Liver (tissue), 9 donors: ENCODE results near the gene KYAT1. TPM values are rescaled to one million over a fixed set of nuclear protein-coding genes. Genes with fewer than 3 reads are reported as not detected.

Experiments
- DNase-seq: peaks from one replicate; pipeline ENCODE4 v3.0.0-alpha.2; 2017; ENCODE audit warnings: low spot score
- H3K27ac ChIP-seq, 2 donors: one replicate each; pipeline ENCODE4 v1.7.0; 2013; ENCODE audit warnings: inconsistent platforms in 2 of 2, low read length in 2 of 2, control low read depth in 1 of 2, low read depth in 1 of 2, mild to moderate bottlenecking in 1 of 2
- H3K27me3 ChIP-seq, 4 donors: one replicate each; pipeline versions ENCODE4 v1.6.1 to v1.7.0; 2013; ENCODE audit warnings: low read length in 3 of 4, inconsistent platforms in 1 of 4, mild to moderate bottlenecking in 1 of 4, moderate library complexity in 1 of 4; ENCODE audit not compliant: control insufficient read depth in 4 of 4, insufficient read depth in 4 of 4
- H3K36me3 ChIP-seq, 4 donors: one replicate each; pipeline versions ENCODE4 v1.6.1 to v1.7.0; 2013; ENCODE audit warnings: low read length in 3 of 4, mild to moderate bottlenecking in 3 of 4, low read depth in 1 of 4, moderate library complexity in 1 of 4; ENCODE audit not compliant: control insufficient read depth in 4 of 4, insufficient read depth in 3 of 4
- H3K4me1 ChIP-seq, 4 donors: one replicate each; pipeline versions ENCODE4 v1.6.1 to v1.7.0; 2013; ENCODE audit warnings: low read length in 3 of 4, mild to moderate bottlenecking in 3 of 4, moderate library complexity in 1 of 4; ENCODE audit not compliant: control insufficient read depth in 4 of 4, insufficient read depth in 4 of 4
- H3K4me3 ChIP-seq, 3 donors: one replicate each; pipeline versions ENCODE4 v1.6.1 to v1.7.0; 2013; ENCODE audit warnings: low read length in 3 of 3, control low read depth in 1 of 3, low read depth in 1 of 3, mild to moderate bottlenecking in 1 of 3
- H3K9ac ChIP-seq, 2 donors: one replicate each; pipeline ENCODE4 v1.7.0; 2013; ENCODE audit warnings: low read length in 2 of 2, mild to moderate bottlenecking in 2 of 2, moderate library complexity in 2 of 2, control low read depth in 1 of 2, low read depth in 1 of 2
- H3K9me3 ChIP-seq, 4 donors: one replicate each; pipeline versions ENCODE4 v1.6.1 to v1.7.0; 2013; ENCODE audit warnings: low read length in 3 of 4; ENCODE audit not compliant: control insufficient read depth in 4 of 4
- EGR1 ChIP-seq, 2 donors: IDR thresholded peaks; 2 replicates each; pipeline ENCODE4 v1.6.1; 2016 to 2018; ENCODE audit warnings: antibody characterized with exemption in 2 of 2, low read depth in 2 of 2
- FOXA1 ChIP-seq: IDR thresholded peaks from 2 replicates; pipeline ENCODE4 v1.6.1; 2016; ENCODE audit warnings: antibody characterized with exemption
- FOXA2 ChIP-seq: IDR thresholded peaks from 2 replicates; pipeline ENCODE4 v1.6.1; 2016; ENCODE audit warnings: antibody characterized with exemption
- GABPA ChIP-seq, 2 donors: IDR thresholded peaks in 1 of 2; conservative IDR thresholded peaks in 1 of 2; 2 replicates each; pipeline ENCODE4 v1.6.1; 2016; ENCODE audit warnings: antibody characterized with exemption in 2 of 2, mild to moderate bottlenecking in 1 of 2, moderate library complexity in 1 of 2
- HNF4G ChIP-seq: IDR thresholded peaks from 2 replicates; pipeline ENCODE4 v1.6.1; 2016; ENCODE audit warnings: antibody characterized with exemption
- JUND ChIP-seq, 2 donors: IDR thresholded peaks; 2 replicates each; pipeline ENCODE4 v1.6.1; 2016; ENCODE audit warnings: antibody characterized with exemption in 2 of 2
- NR2F2 ChIP-seq: IDR thresholded peaks from 2 replicates; pipeline ENCODE4 v1.6.1; 2016; ENCODE audit warnings: antibody characterized with exemption
- RAD21 ChIP-seq, 2 donors: IDR thresholded peaks; 2 replicates each; pipeline ENCODE4 v1.6.1; 2016; ENCODE audit warnings: antibody characterized with exemption in 2 of 2, mild to moderate bottlenecking in 2 of 2
- SP1 ChIP-seq: IDR thresholded peaks from 2 replicates; pipeline ENCODE4 v1.6.1; 2018; ENCODE audit warnings: antibody characterized with exemption, mild to moderate bottlenecking
- TAF1 ChIP-seq: conservative IDR thresholded peaks from 2 replicates; pipeline ENCODE4 v1.6.1; 2016; ENCODE audit warnings: antibody characterized with exemption, mild to moderate bottlenecking
- YY1 ChIP-seq: IDR thresholded peaks from 2 replicates; pipeline ENCODE4 v1.6.1; 2016; ENCODE audit warnings: antibody characterized with exemption, mild to moderate bottlenecking
- WGBS: extraction: QIAGEN DNeasy Blood & Tissue Kit; methylation state at CpG from one replicate; pipeline ENCODE4 v1.1.7; 2013; 5-methylcytosine and 5-hydroxymethylcytosine counted together
- polyA plus RNA-seq, 2 donors: library from polyadenylated mRNA; stranded (reverse) in 1 of 2; unstranded in 1 of 2; fragments of 200-250 nt in 1 of 2; fragments of >200 nt in 1 of 2; fragmentation: Nextera tagmentation in 1 of 2; extraction: Ambion mirVana in 1 of 2; gene quantifications; one replicate each; pipeline versions ENCODE4 v1.2.1 to v1.2.3, GENCODE V29; 2013 to 2015
- total RNA-seq, 2 donors: library from RNA; depleted of rRNA; stranded (reverse); fragments of >200 nt; gene quantifications; one replicate each; pipeline ENCODE4 v1.2.3, GENCODE V29; 2014
- TF ChIP-seq, protein P1 (sequence below): IDR thresholded peaks from 2 replicates; pipeline ENCODE4 v1.6.1; 2016; ENCODE audit warnings: antibody characterized with exemption
- TF ChIP-seq, protein P2 (sequence below): fragments of 150-350 bp; IDR thresholded peaks from 2 replicates; pipeline ENCODE4 v1.5.1; 2017; ENCODE audit warnings: improper control_type of control experiment, low read depth, low read length; ENCODE audit not compliant: missing input control
- TF ChIP-seq, protein P3 (sequence below): IDR thresholded peaks from 2 replicates; pipeline ENCODE4 v1.6.1; 2016; ENCODE audit warnings: antibody characterized with exemption
- TF ChIP-seq, protein P4 (sequence below): IDR thresholded peaks from 2 replicates; pipeline ENCODE4 v1.6.1; 2016; ENCODE audit warnings: antibody characterized with exemption
- TF ChIP-seq, protein P5 (sequence below): IDR thresholded peaks from 2 replicates; pipeline ENCODE4 v1.6.1; 2016; ENCODE audit warnings: antibody characterized with exemption, mild to moderate bottlenecking
- donor health status: healthy.
- donor health status: healthy.
- donor health status: healthy.
- donor health status: healthy.
- donor health status: healthy.

The KYAT1 gene
- total and polyA plus RNA-seq, 4 donors = 3.8 to 8.1 (median 7.4) TPM

DNA sequence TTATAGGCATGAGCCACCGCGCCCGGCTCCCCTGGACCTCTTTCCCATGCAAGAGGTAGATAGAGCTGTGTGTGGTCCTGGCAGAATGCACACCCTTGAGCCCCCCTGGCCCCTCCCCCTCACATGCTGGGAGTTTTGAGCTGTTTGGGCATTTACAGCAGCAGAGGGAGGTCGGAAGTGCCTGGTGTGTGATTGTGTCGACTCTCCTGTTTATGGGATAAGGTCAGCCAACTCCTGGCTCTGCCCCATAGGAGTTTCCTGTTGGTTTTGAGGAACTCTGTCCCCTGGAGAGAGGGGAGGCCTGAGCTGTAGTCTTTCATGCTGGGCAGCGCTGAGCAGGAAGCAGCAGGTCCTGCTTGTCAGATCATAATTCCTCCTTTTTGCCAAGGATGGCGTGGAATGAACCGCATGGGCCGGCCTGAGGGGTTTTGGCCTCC is 6.2 kb upstream of the KYAT1 start:
- DNase-seq = no peak
- WGBS = 68% methylated on average over 9 of the region's 9 CpGs
- TF ChIP-seq NR2F2 = peak; percentile 83
- TF ChIP-seq, protein P1, sequence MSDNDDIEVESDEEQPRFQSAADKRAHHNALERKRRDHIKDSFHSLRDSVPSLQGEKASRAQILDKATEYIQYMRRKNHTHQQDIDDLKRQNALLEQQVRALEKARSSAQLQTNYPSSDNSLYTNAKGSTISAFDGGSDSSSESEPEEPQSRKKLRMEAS = no peak
- TF ChIP-seq TAF1 = no peak
- peak in 1 of 2 donors; percentile 4 for TF ChIP-seq RAD21 (IDR thresholded peaks at IDR 0.05)
- H3K9me3 ChIP-seq = no peaks in the 10 kb centered on the region
- H3K27ac ChIP-seq = peak overlapping the region in 1 of 2 donors; percentile 13
- H3K36me3 ChIP-seq = peaks cover 7 to 28% (median 19%) of the 10 kb centered on the region in 4 donors
- H3K4me1 ChIP-seq = peaks cover 13 to 48% (median 27%) of the 10 kb centered on the region in 4 donors
- no peak overlapping the region for H3K9ac ChIP-seq
- H3K4me3 ChIP-seq = no peak overlapping the region
- no peaks in the 10 kb centered on the region for H3K27me3 ChIP-seq

DNA sequence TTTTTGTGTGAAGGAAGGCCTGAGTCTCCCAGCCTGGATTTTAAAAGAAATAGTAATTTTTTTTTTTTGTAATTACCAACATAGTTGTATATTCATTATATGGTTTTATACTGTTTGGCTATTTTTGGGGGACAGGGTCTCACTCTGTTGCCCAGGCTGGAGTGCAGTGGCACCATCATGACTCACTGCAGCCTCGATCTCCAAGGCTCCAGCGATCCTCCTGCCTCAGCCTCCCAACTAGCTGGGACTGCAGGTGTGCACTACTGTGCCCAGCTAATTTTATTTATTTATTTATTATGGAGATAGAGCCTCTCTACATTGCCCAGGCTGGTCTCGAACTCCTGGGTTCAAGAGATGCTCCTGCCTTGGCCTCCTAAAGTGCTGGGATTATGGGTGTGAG is 5.3 kb upstream of the KYAT1 start:
- Histone ChIP-seq H3K36me3 (peaks cover 7 to 28% (median 19%) of the 10 kb centered on the region in 4 donors), H3K4me1 (peaks cover 9 to 42% (median 25%) of the 10 kb centered on the region in 4 donors), H3K4me3 (no peak overlapping the region), H3K27me3 (no peaks in the 10 kb centered on the region), H3K27ac (no peak overlapping the region), H3K9ac (no peak overlapping the region), H3K9me3 (no peaks in the 10 kb centered on the region)
- no peak for DNase-seq
- no peak for TF ChIP-seq JUND (IDR thresholded peaks at IDR 0.05)
- TF ChIP-seq EGR1 (IDR thresholded peaks at IDR 0.05; ENCODE audit: low read depth in 2 of 2) = no peak
- no peak for TF ChIP-seq FOXA2
- no peak for TF ChIP-seq FOXA1
- no peak for TF ChIP-seq HNF4G
- TF ChIP-seq, protein P2, sequence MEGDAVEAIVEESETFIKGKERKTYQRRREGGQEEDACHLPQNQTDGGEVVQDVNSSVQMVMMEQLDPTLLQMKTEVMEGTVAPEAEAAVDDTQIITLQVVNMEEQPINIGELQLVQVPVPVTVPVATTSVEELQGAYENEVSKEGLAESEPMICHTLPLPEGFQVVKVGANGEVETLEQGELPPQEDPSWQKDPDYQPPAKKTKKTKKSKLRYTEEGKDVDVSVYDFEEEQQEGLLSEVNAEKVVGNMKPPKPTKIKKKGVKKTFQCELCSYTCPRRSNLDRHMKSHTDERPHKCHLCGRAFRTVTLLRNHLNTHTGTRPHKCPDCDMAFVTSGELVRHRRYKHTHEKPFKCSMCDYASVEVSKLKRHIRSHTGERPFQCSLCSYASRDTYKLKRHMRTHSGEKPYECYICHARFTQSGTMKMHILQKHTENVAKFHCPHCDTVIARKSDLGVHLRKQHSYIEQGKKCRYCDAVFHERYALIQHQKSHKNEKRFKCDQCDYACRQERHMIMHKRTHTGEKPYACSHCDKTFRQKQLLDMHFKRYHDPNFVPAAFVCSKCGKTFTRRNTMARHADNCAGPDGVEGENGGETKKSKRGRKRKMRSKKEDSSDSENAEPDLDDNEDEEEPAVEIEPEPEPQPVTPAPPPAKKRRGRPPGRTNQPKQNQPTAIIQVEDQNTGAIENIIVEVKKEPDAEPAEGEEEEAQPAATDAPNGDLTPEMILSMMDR = no peak
- TF ChIP-seq RAD21 (IDR thresholded peaks at IDR 0.05) = no peak
- no peak for TF ChIP-seq SP1
- TF ChIP-seq, protein P3, sequence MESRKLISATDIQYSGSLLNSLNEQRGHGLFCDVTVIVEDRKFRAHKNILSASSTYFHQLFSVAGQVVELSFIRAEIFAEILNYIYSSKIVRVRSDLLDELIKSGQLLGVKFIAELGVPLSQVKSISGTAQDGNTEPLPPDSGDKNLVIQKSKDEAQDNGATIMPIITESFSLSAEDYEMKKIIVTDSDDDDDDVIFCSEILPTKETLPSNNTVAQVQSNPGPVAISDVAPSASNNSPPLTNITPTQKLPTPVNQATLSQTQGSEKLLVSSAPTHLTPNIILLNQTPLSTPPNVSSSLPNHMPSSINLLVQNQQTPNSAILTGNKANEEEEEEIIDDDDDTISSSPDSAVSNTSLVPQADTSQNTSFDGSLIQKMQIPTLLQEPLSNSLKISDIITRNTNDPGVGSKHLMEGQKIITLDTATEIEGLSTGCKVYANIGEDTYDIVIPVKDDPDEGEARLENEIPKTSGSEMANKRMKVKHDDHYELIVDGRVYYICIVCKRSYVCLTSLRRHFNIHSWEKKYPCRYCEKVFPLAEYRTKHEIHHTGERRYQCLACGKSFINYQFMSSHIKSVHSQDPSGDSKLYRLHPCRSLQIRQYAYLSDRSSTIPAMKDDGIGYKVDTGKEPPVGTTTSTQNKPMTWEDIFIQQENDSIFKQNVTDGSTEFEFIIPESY = no peak
- no peak for TF ChIP-seq GABPA (IDR thresholded peaks at IDR 0.05 in 1 of 2, conservative IDR thresholded peaks at IDR 0.05 in 1 of 2)
- TF ChIP-seq, protein P4, sequence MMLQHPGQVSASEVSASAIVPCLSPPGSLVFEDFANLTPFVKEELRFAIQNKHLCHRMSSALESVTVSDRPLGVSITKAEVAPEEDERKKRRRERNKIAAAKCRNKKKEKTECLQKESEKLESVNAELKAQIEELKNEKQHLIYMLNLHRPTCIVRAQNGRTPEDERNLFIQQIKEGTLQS = no peak
- TF ChIP-seq, protein P5, sequence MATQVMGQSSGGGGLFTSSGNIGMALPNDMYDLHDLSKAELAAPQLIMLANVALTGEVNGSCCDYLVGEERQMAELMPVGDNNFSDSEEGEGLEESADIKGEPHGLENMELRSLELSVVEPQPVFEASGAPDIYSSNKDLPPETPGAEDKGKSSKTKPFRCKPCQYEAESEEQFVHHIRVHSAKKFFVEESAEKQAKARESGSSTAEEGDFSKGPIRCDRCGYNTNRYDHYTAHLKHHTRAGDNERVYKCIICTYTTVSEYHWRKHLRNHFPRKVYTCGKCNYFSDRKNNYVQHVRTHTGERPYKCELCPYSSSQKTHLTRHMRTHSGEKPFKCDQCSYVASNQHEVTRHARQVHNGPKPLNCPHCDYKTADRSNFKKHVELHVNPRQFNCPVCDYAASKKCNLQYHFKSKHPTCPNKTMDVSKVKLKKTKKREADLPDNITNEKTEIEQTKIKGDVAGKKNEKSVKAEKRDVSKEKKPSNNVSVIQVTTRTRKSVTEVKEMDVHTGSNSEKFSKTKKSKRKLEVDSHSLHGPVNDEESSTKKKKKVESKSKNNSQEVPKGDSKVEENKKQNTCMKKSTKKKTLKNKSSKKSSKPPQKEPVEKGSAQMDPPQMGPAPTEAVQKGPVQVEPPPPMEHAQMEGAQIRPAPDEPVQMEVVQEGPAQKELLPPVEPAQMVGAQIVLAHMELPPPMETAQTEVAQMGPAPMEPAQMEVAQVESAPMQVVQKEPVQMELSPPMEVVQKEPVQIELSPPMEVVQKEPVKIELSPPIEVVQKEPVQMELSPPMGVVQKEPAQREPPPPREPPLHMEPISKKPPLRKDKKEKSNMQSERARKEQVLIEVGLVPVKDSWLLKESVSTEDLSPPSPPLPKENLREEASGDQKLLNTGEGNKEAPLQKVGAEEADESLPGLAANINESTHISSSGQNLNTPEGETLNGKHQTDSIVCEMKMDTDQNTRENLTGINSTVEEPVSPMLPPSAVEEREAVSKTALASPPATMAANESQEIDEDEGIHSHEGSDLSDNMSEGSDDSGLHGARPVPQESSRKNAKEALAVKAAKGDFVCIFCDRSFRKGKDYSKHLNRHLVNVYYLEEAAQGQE = no peak
- TF ChIP-seq, protein P1 = no peak
- TF ChIP-seq TAF1 = no peak
- TF ChIP-seq YY1 = no peak
- 98% methylated on average over 3 of the region's 3 CpGs for WGBS
